Measurements from ENCODE around the gene DNASE1L2.

The DNASE1L2 gene

DNA sequence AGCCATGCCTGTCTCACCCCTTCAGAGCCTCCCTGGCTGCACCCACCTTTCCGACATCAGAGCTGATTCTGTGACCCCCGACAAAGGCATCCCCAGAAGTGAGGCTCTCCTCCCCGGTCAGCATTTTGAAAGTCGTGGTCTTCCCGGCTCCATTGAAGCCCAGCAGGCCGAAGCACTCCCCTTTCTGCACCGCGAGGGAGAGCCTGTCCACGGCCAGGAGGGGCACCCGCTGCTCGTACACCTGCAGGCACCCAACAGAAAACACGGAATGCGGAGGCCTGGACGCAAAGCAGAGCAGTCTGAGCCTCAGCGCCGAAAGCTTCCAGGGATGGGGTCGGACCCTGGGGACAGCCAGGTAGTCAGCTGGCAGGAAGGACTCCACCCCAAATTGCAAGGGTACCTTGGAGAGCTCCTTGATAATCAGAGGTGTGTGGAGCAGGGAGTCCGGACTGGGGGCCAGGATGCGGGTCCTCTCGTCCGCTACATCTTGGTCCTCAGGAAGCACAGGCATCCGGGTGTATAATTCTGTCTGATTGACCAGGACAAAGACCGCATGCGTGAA is 44.8 kb downstream of the DNASE1L2 start:
- TF ChIP-seq YY1 (IDR thresholded peaks at IDR 0.05; ENCODE audit: insufficient read depth, insufficient read length) (no peak), SUZ12 (IDR thresholded peaks at IDR 0.05; ENCODE audit: extremely low read depth, insufficient read depth, insufficient read length) (no peak)
- Histone ChIP-seq H3K9ac (ENCODE audit: insufficient read length, low read depth) (no peak overlapping the region), H3K9me3 (ENCODE audit: insufficient read depth, low read length) (no peaks in the 10 kb centered on the region), H3K4me3 (ENCODE audit: insufficient read length, low read depth) (no peak overlapping the region), H3K36me3 (ENCODE audit: insufficient read depth, insufficient read length, low read length) (no peaks in the 10 kb centered on the region), H3K27me3 (ENCODE audit: insufficient read depth, insufficient read length) (no peaks in the 10 kb centered on the region), H3K4me1 (ENCODE audit: insufficient read depth, insufficient read length) (peaks cover 21% of the 10 kb centered on the region)
- DNase-seq (ENCODE audit: low read depth, low spot score) = no peak

DNA sequence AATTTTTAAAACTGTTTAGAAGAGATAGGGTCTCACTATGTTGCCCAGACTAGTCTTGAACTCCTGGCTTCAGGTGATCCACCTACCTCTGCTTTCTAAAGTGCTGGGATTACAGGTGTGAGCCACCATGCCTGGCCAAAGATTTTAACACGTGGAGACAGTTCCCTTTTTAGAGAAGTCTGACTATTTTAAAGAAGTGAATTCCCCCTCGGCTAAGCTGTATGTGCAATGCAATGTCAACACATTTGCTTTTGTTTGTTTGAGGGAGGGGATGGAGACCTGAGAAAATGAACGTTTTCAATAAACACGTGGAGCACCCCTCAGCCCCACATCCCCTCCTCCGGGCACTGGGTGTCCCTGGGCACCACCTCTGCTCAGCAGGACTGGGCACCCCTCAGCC is 46.0 kb downstream of the DNASE1L2 start:
- no peaks in the 10 kb centered on the region for H3K27me3 ChIP-seq (ENCODE audit: insufficient read depth, insufficient read length)
- no peak for DNase-seq (ENCODE audit: low read depth, low spot score)
- H3K36me3 ChIP-seq (ENCODE audit: insufficient read depth, insufficient read length, low read length) = no peaks in the 10 kb centered on the region
- no peak for TF ChIP-seq ZNF274 (IDR thresholded peaks at IDR 0.05; ENCODE audit: low read depth, low read length)
- no peak for TF ChIP-seq YY1 (IDR thresholded peaks at IDR 0.05; ENCODE audit: insufficient read depth, insufficient read length)
- TF ChIP-seq SUZ12 (IDR thresholded peaks at IDR 0.05; ENCODE audit: extremely low read depth, insufficient read depth, insufficient read length) = no peak
- peaks cover 21% of the 10 kb centered on the region for H3K4me1 ChIP-seq (ENCODE audit: insufficient read depth, insufficient read length)
- no peaks in the 10 kb centered on the region for H3K9me3 ChIP-seq (ENCODE audit: insufficient read depth, low read length)
- H3K9ac ChIP-seq (ENCODE audit: insufficient read length, low read depth) = no peak overlapping the region
- no peak overlapping the region for H3K4me3 ChIP-seq (ENCODE audit: insufficient read length, low read depth)

DNA sequence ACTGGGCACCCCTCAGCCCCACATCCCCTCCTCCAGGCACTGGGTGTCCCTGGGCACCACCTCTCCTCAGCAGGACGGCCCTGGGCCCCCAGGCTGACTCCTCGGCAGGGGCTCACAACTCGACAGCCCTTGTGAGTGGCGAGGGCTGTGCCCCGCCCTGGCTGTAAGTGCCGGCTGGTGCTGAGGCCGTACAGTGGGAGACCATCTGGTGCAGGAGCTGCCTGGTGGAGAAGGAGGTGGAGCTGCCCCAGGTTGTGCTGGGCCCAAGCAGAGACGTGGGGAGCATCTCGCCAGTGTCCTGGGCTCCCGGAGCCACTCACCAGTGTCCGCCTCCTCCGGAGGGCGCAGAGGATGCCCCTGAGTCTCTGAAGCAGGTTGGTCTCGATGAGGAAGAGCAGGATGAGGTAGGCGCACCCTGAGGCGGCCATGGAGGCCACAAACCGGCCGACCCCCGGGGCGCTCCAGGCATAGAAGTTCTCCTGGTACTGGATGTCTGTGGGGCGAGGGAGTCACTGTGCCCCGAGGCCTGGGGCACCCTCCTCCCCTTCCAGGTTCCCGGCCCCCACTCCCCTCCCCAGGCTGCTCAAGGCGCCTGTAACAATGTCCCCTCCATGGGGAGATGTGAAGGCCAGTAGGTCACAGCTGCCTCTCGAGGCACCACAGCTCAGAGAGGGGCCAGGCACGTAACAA is 46.8 kb downstream of the DNASE1L2 start:
- no peak for DNase-seq (ENCODE audit: low read depth, low spot score)
- Histone ChIP-seq H3K36me3 (ENCODE audit: insufficient read depth, insufficient read length, low read length) (no peaks in the 10 kb centered on the region), H3K4me1 (ENCODE audit: insufficient read depth, insufficient read length) (peaks cover 14% of the 10 kb centered on the region), H3K27me3 (ENCODE audit: insufficient read depth, insufficient read length) (no peaks in the 10 kb centered on the region), H3K9ac (ENCODE audit: insufficient read length, low read depth) (no peak overlapping the region), H3K9me3 (ENCODE audit: insufficient read depth, low read length) (no peaks in the 10 kb centered on the region), H3K4me3 (ENCODE audit: insufficient read length, low read depth) (no peak overlapping the region)
- TF ChIP-seq YY1 (IDR thresholded peaks at IDR 0.05; ENCODE audit: insufficient read depth, insufficient read length) = no peak

DNA sequence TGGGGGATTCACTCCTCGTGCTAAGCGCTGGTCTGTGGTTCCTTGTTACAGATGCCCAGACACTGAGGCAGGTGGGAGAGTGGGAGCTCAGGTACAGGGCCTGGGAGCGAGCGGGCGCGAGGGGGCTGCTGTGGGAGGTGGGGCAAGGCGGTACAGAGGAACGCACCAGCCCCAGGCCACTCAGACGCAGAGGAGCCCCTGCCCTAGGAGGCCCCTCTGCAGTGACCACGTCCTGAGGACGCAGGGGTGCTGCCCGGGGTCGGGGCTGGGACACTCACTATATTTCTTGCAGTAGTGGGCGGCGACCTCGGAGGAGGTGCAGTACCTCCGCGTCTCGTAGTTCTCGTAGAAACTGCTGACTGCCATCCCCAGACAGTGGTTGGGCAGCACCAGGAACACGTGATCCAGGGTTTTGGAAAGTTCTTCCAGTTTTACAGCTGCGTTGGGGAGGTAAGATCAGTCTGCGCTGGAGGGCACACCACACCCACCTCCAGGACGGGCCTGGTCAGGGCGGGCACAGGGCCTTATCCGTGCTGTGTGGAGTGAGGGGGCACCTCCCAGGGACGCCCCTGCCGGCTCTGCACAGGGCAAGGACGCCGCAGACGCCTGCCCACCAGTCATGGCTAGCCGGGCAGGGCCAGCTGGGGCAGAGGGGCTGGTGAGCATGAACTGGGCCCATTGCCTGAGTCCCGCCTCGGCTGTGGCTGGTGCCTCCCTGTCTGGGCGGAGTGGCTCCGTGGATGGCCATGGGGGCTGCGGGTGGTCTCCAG is 47.9 kb downstream of the DNASE1L2 start:
- H3K36me3 ChIP-seq (ENCODE audit: insufficient read depth, insufficient read length, low read length) = no peaks in the 10 kb centered on the region
- H3K4me3 ChIP-seq (ENCODE audit: insufficient read length, low read depth) = no peak overlapping the region
- peaks cover 13% of the 10 kb centered on the region for H3K4me1 ChIP-seq (ENCODE audit: insufficient read depth, insufficient read length)
- no peak overlapping the region for H3K9ac ChIP-seq (ENCODE audit: insufficient read length, low read depth)
- H3K27me3 ChIP-seq (ENCODE audit: insufficient read depth, insufficient read length) = no peaks in the 10 kb centered on the region
- no peaks in the 10 kb centered on the region for H3K9me3 ChIP-seq (ENCODE audit: insufficient read depth, low read length)
- TF ChIP-seq ZNF274 (IDR thresholded peaks at IDR 0.05; ENCODE audit: low read depth, low read length) (no peak), YY1 (IDR thresholded peaks at IDR 0.05; ENCODE audit: insufficient read depth, insufficient read length) (no peak), SUZ12 (IDR thresholded peaks at IDR 0.05; ENCODE audit: extremely low read depth, insufficient read depth, insufficient read length) (no peak)
- no peak for DNase-seq (ENCODE audit: low read depth, low spot score)

DNA sequence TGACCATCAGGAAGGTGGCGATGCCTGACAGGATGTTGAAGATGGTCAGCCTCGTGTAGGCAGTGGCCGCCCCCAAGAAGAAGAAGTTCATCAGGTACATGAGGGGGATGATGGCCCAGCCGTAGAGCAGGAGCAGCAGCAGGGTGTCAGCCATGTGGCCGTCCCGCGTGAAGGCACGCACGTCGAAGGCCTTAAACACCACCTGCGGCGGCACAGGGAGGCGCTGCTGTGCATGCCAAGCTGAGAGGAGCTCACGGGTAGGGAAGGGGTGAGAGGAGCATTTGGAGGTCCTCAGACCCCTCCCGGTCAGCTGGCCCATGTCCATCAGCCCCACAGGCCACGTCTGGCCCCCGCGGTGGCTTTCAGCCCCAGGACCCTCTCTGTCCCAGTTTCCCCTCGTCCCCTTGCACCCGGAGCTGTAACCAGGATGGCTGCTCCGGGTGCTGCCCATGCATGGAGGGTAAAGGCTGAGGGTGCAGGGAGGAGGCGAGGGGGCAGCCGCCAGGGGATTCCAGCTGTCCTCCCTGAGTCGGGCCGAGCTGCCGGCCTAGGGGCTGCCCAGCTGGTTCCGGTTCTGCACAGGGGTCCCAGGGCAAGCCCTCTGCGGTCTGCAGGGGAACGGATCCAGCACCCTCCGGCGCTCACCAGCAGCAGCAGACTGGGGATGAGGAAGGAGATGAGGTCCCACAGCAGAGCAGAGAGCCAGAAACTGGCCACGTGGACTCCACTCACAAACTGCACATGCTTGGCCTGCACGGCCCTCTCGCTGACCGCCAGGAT is 48.7 kb downstream of the DNASE1L2 start:
- Histone ChIP-seq H3K9ac (ENCODE audit: insufficient read length, low read depth) (no peak overlapping the region), H3K9me3 (ENCODE audit: insufficient read depth, low read length) (no peaks in the 10 kb centered on the region), H3K36me3 (ENCODE audit: insufficient read depth, insufficient read length, low read length) (no peaks in the 10 kb centered on the region), H3K4me1 (ENCODE audit: insufficient read depth, insufficient read length) (peaks cover 15% of the 10 kb centered on the region), H3K27me3 (ENCODE audit: insufficient read depth, insufficient read length) (no peaks in the 10 kb centered on the region), H3K4me3 (ENCODE audit: insufficient read length, low read depth) (no peak overlapping the region)
- TF ChIP-seq SUZ12 (IDR thresholded peaks at IDR 0.05; ENCODE audit: extremely low read depth, insufficient read depth, insufficient read length) (no peak), YY1 (IDR thresholded peaks at IDR 0.05; ENCODE audit: insufficient read depth, insufficient read length) (no peak), ZNF274 (IDR thresholded peaks at IDR 0.05; ENCODE audit: low read depth, low read length) (no peak)
- no peak for DNase-seq (ENCODE audit: low read depth, low spot score)

DNA sequence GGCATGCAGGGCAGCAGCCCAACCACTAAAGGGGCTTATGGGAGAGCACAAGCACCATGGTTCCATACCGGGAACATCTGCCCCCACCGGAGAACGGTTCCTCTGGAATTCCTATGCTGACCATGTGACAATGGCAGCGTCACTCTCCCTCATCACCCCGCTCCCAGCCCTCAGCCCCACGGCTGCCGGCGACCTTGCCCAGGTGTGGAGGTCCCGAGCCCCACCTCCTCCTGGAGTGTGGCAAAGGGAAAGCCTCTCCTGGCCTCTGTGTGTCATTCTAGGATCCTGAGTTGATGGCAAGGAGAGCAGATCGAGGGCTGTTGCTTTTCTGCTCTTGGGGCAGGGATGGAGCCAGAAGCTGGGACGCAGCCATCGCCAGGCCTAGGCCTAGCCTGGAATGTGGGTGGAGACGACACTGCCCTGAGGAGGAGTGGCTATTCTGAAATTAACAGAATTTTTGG is 49.5 kb downstream of the DNASE1L2 start:
- Histone ChIP-seq H3K9ac (ENCODE audit: insufficient read length, low read depth) (no peak overlapping the region), H3K9me3 (ENCODE audit: insufficient read depth, low read length) (no peaks in the 10 kb centered on the region), H3K27me3 (ENCODE audit: insufficient read depth, insufficient read length) (no peaks in the 10 kb centered on the region), H3K4me3 (ENCODE audit: insufficient read length, low read depth) (no peak overlapping the region), H3K4me1 (ENCODE audit: insufficient read depth, insufficient read length) (peaks cover 15% of the 10 kb centered on the region), H3K36me3 (ENCODE audit: insufficient read depth, insufficient read length, low read length) (no peaks in the 10 kb centered on the region)
- TF ChIP-seq ZNF274 (IDR thresholded peaks at IDR 0.05; ENCODE audit: low read depth, low read length) = no peak
- TF ChIP-seq YY1 (IDR thresholded peaks at IDR 0.05; ENCODE audit: insufficient read depth, insufficient read length) = no peak
- TF ChIP-seq SUZ12 (IDR thresholded peaks at IDR 0.05; ENCODE audit: extremely low read depth, insufficient read depth, insufficient read length) = no peak
- DNase-seq (ENCODE audit: low read depth, low spot score) = no peak

DNA sequence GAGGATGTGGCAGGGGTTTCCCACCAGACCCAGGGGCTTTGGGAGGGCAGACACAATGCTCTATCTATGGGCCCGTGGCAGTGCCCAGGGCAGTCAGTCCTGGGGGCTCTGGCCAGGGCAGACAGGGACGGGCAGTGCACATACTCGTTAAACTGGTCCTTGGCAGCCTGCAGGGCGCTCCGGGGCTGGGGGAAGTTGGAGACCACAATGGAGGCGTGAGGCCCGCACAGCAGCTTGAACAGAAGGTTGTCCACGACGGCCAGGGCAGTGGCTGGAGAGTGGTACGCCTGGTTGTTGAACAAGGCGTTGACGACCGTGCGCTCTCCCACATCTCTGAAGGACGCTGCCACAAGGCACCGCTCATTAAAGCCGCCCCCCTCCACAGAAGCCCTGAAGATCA is 50.3 kb downstream of the DNASE1L2 start:
- Histone ChIP-seq H3K36me3 (ENCODE audit: insufficient read depth, insufficient read length, low read length) (no peaks in the 10 kb centered on the region), H3K27me3 (ENCODE audit: insufficient read depth, insufficient read length) (no peaks in the 10 kb centered on the region), H3K9ac (ENCODE audit: insufficient read length, low read depth) (no peak overlapping the region), H3K4me1 (ENCODE audit: insufficient read depth, insufficient read length) (peaks cover 15% of the 10 kb centered on the region), H3K9me3 (ENCODE audit: insufficient read depth, low read length) (no peaks in the 10 kb centered on the region), H3K4me3 (ENCODE audit: insufficient read length, low read depth) (no peak overlapping the region)
- no peak for DNase-seq (ENCODE audit: low read depth, low spot score)
- no peak for TF ChIP-seq ZNF274 (IDR thresholded peaks at IDR 0.05; ENCODE audit: low read depth, low read length)
- TF ChIP-seq YY1 (IDR thresholded peaks at IDR 0.05; ENCODE audit: insufficient read depth, insufficient read length) = no peak
- no peak for TF ChIP-seq SUZ12 (IDR thresholded peaks at IDR 0.05; ENCODE audit: extremely low read depth, insufficient read depth, insufficient read length)

Measured in NT2/D1 (cell line).